ENCODE measurements around the gene ZNF599.

- TF ChIP-seq EZH2 (IDR thresholded peaks at IDR 0.05; ENCODE audit: borderline replicate concordance, insufficient read depth, low read depth, low read length, poor library complexity, severe bottlenecking) (no peak), CTCF (IDR thresholded peaks at IDR 0.05) (no peak)
These were observed 21.3 kb upstream of the ZNF599 start for GRCh38 chr19:34794066-34794960.
